ENCODE measurements around the gene SMIM44.

The SMIM44 gene

GRCh38 chr19:3517638-3518037, 34.4 kb upstream of the SMIM44 start:
- TF ChIP-seq, protein P1, sequence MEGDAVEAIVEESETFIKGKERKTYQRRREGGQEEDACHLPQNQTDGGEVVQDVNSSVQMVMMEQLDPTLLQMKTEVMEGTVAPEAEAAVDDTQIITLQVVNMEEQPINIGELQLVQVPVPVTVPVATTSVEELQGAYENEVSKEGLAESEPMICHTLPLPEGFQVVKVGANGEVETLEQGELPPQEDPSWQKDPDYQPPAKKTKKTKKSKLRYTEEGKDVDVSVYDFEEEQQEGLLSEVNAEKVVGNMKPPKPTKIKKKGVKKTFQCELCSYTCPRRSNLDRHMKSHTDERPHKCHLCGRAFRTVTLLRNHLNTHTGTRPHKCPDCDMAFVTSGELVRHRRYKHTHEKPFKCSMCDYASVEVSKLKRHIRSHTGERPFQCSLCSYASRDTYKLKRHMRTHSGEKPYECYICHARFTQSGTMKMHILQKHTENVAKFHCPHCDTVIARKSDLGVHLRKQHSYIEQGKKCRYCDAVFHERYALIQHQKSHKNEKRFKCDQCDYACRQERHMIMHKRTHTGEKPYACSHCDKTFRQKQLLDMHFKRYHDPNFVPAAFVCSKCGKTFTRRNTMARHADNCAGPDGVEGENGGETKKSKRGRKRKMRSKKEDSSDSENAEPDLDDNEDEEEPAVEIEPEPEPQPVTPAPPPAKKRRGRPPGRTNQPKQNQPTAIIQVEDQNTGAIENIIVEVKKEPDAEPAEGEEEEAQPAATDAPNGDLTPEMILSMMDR (IDR thresholded peaks at IDR 0.05; ENCODE audit: low read depth, low read length), result no peak
- H3K4me3 ChIP-seq (ENCODE audit: low read depth, low read length), result no peak overlapping the region

- TF ChIP-seq, protein P1 (IDR thresholded peaks at IDR 0.05; ENCODE audit: low read depth, low read length), result no peak
- H3K4me3 ChIP-seq (ENCODE audit: low read depth, low read length), result no peak overlapping the region
Measured at GRCh38 chr19:3516675-3517207, 33.5 kb upstream of the SMIM44 start.

DNA sequence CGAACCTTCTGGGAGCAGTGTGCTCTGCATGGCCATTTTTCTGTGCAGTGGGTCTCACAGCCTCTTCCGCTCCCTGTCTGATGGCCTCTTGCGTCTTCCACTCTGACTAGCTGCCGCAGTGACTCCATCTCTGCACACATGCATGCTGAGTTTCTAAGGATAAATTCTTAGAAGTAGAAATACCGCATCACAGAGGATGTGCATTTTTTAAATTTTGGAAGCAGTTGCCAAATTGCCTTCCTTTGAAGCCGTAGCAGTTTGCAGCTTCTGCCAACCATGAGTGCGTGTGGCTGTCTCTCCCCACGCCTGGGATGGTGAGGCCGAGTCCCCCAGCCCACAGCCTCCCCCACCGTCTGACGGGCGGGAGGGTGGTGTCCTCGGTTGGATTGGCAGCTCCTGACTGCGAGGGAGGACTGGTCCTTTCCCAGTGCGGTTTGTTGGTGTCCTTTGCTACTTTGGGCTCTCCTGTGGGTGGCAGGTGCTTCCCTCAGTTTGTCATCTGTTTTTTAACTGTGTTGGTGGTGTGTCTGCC, 32.7 kb upstream of the SMIM44 start:
- no peak overlapping the region for H3K4me3 ChIP-seq (ENCODE audit: low read depth, low read length)
- TF ChIP-seq, protein P1 (IDR thresholded peaks at IDR 0.05; ENCODE audit: low read depth, low read length), result no peak

GRCh38 chr19:3514930-3515329, 31.7 kb upstream of the SMIM44 start:
- no peak overlapping the region for H3K4me3 ChIP-seq (ENCODE audit: low read depth, low read length)
- TF ChIP-seq, protein P1 (IDR thresholded peaks at IDR 0.05; ENCODE audit: low read depth, low read length), result no peak

DNA sequence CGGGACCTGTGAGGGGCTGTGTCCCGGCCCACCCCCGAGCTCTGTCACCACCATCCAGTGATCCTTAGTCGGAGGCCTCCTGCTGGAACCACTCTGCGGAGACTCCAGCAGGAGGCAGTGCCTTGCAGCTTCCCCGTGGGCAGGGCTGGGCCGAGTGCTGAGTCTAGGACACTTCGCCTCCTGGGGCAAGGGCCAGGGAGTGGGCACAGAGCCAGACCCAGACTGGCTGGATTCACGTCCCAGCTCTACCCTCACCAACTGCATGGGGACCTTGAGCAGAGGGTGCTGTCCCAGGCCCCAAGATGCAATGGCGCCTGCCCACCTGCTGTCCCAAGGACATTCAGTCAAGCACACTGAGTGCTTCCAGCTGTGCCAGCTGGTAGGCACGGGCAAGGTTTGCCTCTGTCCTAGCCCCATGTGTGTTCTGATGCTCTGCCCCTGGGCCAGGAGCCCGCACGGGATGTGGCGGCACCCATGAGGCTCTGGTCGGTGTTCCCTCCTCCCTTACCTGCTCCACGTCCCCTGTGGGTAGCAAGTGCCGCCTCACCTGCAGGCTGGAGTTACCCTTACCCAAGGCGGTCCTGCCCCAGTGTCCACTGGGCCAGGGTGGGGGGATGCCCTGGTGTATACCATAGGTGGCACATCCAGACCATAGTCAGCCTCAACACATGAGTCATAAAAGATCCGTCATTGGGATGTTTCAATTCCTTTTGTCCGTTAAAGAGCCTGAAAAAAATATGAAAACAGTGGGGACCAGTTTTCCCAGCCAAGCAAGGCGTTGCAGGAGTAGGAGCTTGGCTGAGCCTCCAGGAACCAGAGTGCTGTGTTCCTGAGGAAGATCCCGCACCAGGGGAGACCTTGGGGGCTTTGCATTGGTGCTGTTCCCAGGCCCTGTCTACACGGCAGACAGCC, 30.2 kb upstream of the SMIM44 start:
- TF ChIP-seq, protein P1 (IDR thresholded peaks at IDR 0.05; ENCODE audit: low read depth, low read length), result no peak
- H3K4me3 ChIP-seq (ENCODE audit: low read depth, low read length), result no peak overlapping the region

GRCh38 chr19:3512562-3513228, 29.5 kb upstream of the SMIM44 start:
- TF ChIP-seq, protein P1 (IDR thresholded peaks at IDR 0.05; ENCODE audit: low read depth, low read length), result no peak

More at GRCh38 chr19:3512562-3513228, 29.5 kb upstream of the SMIM44 start:
- no peak overlapping the region for H3K4me3 ChIP-seq (ENCODE audit: low read depth, low read length)
